HL-60 (cell line): ENCODE measurements around the gene KAZN.

Experiments used
- DNase-seq, 2 experiments: peaks; one replicate each; pipeline ENCODE4 v3.0.0-alpha.2; 2010 to 2020; ENCODE audit warnings: low read depth in 1 of 2, low spot score in 1 of 2
- H3K27ac ChIP-seq: fragments of 250-450 bp; sonication (Bioruptor Pico); replicated peaks from 2 replicates; pipeline ENCODE4 v1.5.1; 2020; ENCODE audit warnings: mild to moderate bottlenecking, moderate library complexity
- H3K27me3 ChIP-seq: fragments of 250-450 bp; sonication (Bioruptor Pico); 2 replicates; pipeline ENCODE4 v1.5.1; 2021; ENCODE audit warnings: mild to moderate bottlenecking, moderate library complexity; ENCODE audit not compliant: insufficient read depth, poor library complexity, severe bottlenecking
- H3K4me3 ChIP-seq: replicated peaks from 2 replicates; pipeline ENCODE4 v1.5.1; 2011; ENCODE audit warnings: mild to moderate bottlenecking, control low read depth, low read length; ENCODE audit not compliant: insufficient read depth
- GABPA ChIP-seq: IDR thresholded peaks from 2 replicates; pipeline ENCODE4 v1.6.1; 2012; ENCODE audit warnings: low read depth
- POLR2AphosphoS5 ChIP-seq: IDR thresholded peaks from 2 replicates; pipeline ENCODE4 v1.6.1; 2012; ENCODE audit warnings: low read depth
- SPI1 ChIP-seq: IDR thresholded peaks from 2 replicates; pipeline ENCODE4 v1.6.1; 2012; ENCODE audit warnings: low read depth, mild to moderate bottlenecking, borderline replicate concordance
- TF ChIP-seq, protein P1 (sequence below): IDR thresholded peaks from 2 replicates; pipeline ENCODE4 v1.6.1; 2012; ENCODE audit warnings: low read depth; ENCODE audit not compliant: insufficient replicate concordance
- TF ChIP-seq, protein P2 (sequence below): IDR thresholded peaks from one replicate; pipeline ENCODE4 v1.5.1; 2011; ENCODE audit warnings: low read length, control low read depth, inconsistent platforms; ENCODE audit not compliant: insufficient read depth

Gene KAZN

DNA sequence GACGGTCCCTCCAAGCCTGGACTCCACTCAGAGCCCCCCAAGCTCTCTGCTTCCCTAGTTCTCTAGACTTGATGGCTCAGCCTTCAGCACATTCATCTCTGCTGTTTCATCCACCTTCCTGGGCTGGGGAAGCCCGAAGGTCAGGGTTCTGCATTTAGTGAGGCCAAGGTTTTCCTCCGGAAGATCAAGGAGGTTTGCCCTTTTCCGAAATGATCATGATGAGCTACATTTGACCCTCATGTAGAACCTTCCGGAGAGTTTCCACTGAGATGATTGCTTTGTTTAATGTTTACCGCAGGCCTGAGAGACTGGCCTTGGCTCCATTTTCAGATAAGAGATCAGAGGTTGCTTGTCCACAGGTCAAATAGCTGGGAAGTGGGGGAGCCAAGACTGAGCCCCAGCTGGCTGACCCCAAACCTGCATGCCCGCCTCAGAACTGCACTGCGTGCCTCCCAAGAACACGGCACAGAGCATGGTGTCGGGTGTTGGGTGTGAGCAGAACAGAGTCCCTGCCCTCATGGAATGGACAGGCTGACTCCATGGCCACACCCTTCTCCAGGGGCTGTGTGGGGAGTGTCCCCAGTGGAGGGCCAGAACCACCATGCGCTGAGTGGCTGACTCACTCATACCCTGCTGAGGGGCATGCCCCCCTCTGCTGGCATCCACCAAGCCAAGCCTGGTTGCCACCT, 354.3 kb downstream of the KAZN start:
- no peak for TF ChIP-seq SPI1
- TF ChIP-seq, protein P1, sequence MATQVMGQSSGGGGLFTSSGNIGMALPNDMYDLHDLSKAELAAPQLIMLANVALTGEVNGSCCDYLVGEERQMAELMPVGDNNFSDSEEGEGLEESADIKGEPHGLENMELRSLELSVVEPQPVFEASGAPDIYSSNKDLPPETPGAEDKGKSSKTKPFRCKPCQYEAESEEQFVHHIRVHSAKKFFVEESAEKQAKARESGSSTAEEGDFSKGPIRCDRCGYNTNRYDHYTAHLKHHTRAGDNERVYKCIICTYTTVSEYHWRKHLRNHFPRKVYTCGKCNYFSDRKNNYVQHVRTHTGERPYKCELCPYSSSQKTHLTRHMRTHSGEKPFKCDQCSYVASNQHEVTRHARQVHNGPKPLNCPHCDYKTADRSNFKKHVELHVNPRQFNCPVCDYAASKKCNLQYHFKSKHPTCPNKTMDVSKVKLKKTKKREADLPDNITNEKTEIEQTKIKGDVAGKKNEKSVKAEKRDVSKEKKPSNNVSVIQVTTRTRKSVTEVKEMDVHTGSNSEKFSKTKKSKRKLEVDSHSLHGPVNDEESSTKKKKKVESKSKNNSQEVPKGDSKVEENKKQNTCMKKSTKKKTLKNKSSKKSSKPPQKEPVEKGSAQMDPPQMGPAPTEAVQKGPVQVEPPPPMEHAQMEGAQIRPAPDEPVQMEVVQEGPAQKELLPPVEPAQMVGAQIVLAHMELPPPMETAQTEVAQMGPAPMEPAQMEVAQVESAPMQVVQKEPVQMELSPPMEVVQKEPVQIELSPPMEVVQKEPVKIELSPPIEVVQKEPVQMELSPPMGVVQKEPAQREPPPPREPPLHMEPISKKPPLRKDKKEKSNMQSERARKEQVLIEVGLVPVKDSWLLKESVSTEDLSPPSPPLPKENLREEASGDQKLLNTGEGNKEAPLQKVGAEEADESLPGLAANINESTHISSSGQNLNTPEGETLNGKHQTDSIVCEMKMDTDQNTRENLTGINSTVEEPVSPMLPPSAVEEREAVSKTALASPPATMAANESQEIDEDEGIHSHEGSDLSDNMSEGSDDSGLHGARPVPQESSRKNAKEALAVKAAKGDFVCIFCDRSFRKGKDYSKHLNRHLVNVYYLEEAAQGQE: no peak
- no peak for TF ChIP-seq POLR2AphosphoS5
- TF ChIP-seq, protein P2, sequence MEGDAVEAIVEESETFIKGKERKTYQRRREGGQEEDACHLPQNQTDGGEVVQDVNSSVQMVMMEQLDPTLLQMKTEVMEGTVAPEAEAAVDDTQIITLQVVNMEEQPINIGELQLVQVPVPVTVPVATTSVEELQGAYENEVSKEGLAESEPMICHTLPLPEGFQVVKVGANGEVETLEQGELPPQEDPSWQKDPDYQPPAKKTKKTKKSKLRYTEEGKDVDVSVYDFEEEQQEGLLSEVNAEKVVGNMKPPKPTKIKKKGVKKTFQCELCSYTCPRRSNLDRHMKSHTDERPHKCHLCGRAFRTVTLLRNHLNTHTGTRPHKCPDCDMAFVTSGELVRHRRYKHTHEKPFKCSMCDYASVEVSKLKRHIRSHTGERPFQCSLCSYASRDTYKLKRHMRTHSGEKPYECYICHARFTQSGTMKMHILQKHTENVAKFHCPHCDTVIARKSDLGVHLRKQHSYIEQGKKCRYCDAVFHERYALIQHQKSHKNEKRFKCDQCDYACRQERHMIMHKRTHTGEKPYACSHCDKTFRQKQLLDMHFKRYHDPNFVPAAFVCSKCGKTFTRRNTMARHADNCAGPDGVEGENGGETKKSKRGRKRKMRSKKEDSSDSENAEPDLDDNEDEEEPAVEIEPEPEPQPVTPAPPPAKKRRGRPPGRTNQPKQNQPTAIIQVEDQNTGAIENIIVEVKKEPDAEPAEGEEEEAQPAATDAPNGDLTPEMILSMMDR: no peak
- TF ChIP-seq GABPA: no peak
- H3K27ac ChIP-seq: no peak overlapping the region
- DNase-seq: no peak
- H3K27me3 ChIP-seq: no peaks in the 10 kb centered on the region
- no peak overlapping the region for H3K4me3 ChIP-seq

DNA sequence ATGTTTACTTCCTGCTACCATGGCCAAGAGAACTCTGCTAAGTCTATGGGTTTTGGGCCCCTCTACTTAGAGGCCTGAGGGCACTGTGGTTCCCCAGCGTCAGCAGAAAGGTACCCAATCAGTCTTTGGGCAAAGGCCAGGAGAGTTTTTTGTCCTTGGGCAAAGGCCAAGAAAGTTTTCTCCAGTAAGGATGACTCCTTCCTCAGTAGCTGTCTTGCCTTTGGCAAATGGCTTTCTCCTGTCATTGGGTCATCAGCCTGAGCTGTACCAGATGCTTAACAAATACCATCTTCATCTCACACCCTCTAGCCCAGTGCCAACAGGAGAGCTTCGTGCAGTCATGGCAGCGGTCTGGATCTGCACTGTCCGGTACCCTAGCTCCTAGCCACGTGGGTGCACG, 355.7 kb downstream of the KAZN start:
- Histone ChIP-seq H3K4me3 (no peak overlapping the region), H3K27me3 (no peaks in the 10 kb centered on the region), H3K27ac (no peak overlapping the region)
- no peak for DNase-seq
- TF ChIP-seq, protein P2: no peak
- TF ChIP-seq SPI1 (no peak), GABPA (no peak), POLR2AphosphoS5 (no peak)
- TF ChIP-seq, protein P1: no peak

DNA sequence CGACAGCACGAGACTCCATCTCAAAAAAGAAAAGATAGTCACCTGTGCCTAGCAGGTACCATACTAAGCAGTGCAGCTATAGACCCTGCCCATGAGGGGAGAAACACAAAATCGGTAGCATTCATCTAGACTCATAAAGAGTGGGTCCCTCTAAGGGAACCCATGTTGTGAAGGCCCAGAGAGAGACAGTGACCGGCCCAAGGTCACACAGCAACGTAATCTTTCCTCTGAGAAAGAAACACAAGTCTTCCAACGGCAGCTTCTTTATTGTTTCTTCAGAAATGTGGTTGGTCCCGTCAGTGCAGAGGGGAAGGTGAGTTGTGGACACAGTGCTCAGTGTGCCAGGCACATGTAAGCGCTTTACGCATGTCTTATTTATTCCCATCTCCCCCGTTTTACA, 356.4 kb downstream of the KAZN start:
- TF ChIP-seq, protein P2: no peak
- TF ChIP-seq POLR2AphosphoS5: no peak
- TF ChIP-seq SPI1: no peak
- no peak for TF ChIP-seq GABPA
- TF ChIP-seq, protein P1: no peak
- no peaks in the 10 kb centered on the region for H3K27me3 ChIP-seq
- H3K27ac ChIP-seq: no peak overlapping the region
- no peak overlapping the region for H3K4me3 ChIP-seq
- DNase-seq: no peak
